ENCODE measurements around the gene LCE3A.

Gene LCE3A

DNA sequence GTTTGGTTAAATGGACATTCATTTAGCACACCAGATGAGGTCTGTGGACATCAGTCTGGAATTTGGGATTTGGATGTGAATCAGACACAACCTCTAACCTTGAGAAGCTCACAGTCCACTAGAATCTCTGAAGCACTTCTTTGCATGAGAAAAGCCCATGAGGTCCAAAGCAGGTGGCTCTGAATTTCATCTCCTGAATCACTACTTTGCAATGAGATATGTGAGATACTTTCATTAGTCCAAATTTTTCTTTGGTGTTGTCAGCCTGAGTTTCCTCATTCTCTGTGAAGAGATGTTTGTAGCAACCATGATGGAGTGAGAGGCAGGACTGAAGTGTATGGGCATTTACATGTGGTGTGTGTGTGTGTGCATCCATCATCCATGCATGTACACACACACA lies 23.8 kb upstream of the LCE3A start:
- TF ChIP-seq, protein P1, sequence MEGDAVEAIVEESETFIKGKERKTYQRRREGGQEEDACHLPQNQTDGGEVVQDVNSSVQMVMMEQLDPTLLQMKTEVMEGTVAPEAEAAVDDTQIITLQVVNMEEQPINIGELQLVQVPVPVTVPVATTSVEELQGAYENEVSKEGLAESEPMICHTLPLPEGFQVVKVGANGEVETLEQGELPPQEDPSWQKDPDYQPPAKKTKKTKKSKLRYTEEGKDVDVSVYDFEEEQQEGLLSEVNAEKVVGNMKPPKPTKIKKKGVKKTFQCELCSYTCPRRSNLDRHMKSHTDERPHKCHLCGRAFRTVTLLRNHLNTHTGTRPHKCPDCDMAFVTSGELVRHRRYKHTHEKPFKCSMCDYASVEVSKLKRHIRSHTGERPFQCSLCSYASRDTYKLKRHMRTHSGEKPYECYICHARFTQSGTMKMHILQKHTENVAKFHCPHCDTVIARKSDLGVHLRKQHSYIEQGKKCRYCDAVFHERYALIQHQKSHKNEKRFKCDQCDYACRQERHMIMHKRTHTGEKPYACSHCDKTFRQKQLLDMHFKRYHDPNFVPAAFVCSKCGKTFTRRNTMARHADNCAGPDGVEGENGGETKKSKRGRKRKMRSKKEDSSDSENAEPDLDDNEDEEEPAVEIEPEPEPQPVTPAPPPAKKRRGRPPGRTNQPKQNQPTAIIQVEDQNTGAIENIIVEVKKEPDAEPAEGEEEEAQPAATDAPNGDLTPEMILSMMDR (IDR thresholded peaks at IDR 0.05; ENCODE audit: low read depth, low read length) = no peak
- no peak overlapping the region for H3K4me3 ChIP-seq (ENCODE audit: low read depth, low read length)

DNA sequence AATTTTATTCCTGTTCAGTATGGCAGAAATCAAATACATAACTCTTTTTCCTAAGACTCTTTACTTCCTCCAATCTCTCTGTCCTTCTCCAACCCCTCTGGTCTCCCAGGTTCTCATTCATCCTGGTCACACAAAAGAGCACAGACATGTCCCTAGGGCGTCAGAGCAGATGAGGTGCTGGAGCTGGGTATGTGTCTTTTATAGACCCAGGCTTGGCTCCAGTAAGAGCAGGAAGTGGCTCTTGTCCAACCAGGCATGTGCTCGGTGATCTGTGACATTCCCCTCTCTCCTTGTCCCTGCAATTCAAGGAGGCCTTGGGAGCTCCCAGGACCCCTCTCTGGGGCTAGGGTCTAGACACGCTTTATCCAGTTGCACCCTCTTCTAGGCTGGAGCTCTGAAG lies 22.2 kb upstream of the LCE3A start:
- TF ChIP-seq, protein P1 (IDR thresholded peaks at IDR 0.05; ENCODE audit: low read depth, low read length) = no peak
- no peak overlapping the region for H3K4me3 ChIP-seq (ENCODE audit: low read depth, low read length)

DNA sequence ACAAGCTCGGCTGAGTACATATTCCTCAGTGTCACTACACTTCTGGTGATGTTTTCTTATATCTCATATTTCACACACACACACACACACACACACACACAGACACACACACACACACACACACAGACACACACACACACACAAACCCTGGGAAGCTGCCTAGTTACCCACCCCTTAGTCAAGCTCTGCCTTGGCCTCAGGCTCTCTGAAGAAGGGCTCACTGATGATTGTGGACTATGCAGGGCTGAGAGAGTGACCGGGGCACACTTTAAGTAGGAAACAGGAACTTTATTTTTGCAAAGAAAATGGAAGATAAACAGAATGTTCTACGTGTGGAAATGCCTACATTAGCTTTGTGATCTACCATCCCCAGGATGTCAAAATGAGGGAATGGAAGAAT lies 21.0 kb upstream of the LCE3A start:
- H3K4me3 ChIP-seq (ENCODE audit: low read depth, low read length) = no peak overlapping the region
- TF ChIP-seq, protein P1 (IDR thresholded peaks at IDR 0.05; ENCODE audit: low read depth, low read length) = no peak

DNA sequence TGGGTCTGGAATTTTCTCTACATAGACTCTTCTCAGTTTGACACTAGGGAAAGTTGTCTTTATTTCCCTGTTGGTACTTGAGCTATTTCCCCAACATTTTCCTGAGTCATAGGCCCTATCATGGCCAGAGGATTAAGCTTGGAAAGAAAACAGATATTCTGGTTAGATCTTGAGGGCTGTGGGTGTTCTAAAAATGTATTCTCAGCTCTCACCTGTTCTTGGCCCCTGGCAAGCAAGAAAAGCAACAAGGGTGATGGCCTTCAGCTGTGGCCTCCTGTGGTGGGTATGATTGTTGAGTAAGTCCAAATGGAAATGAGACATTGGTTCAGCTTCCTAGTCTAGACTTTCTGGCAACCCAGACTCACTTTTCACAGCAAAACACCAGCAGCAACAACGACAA lies 17.4 kb upstream of the LCE3A start:
- H3K4me3 ChIP-seq (ENCODE audit: low read depth, low read length) = no peak overlapping the region
- TF ChIP-seq, protein P1 (IDR thresholded peaks at IDR 0.05; ENCODE audit: low read depth, low read length) = no peak

DNA sequence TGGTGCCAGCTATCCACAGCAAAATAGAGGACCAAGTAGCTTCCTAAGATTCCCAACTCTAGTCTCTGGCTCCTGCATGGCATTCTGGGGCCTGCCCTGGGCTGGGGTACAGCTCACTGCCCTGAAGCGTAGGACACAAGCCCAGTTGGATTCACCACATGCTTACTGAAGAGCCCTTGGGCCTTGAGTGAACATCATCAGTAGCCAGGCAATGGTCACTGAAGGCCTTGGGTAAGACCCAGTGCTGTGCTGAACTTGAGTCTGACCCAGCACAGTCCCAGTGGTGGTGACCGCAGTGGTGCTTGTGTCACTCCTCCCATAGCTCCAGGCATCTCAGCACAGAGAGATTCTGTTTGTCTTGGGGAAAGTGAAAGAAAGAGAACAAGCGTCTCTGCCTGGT lies 7.7 kb upstream of the LCE3A start:
- TF ChIP-seq, protein P1 (IDR thresholded peaks at IDR 0.05; ENCODE audit: low read depth, low read length) = no peak
- H3K4me3 ChIP-seq (ENCODE audit: low read depth, low read length) = no peak overlapping the region

DNA sequence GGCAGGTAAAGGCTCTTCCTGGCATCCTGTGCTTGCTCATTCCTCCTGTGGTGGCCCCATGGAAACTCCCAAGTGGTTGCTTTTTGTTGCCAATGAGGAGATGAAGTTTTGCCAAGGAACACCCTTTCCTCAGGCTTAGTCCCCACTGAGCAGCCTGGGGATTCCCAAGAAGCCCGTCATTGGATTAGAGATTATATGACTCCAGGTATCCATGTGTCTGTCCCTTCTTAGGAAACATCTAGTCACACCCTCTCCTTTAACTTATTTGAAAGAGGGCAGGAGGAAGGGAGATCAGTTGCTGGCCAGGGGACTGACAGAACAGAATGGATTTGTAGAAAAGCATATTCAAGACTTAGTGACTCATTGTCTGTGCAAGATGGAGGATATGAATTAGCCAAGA lies 3.8 kb upstream of the LCE3A start:
- H3K4me3 ChIP-seq (ENCODE audit: low read depth, low read length) = no peak overlapping the region
- TF ChIP-seq, protein P1 (IDR thresholded peaks at IDR 0.05; ENCODE audit: low read depth, low read length) = no peak

DNA sequence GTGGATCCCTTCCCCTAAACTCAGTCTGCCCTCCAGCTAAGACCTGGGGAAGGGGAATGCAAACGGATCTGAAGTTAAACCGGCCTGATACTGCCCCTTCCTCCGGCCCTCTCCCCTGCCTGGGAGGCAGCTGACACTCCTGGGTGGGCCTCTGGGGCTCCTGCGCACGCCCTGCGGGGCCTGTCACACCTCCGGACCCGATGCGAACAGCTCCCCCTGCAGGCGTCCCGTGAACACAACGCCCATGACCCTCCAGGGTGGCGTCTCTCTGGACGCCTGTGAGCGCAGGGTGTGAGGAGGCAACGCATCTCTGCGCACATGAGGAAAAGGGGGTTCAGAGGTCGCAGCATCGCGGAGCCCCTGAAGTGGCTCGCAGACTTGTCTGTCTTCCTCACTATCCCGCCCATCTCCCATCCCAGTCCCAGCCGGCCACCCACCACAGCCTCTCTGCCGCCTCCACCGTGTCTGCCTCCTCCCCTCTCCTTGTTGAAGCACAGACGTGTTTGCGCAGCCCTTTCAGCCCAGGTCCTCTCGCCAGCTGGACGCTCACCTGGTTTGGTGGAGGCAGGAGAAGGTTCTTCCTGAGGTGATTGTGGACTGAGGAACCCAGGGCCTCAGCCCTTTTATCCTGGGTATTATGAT lies 421 bp upstream of the LCE3A start:
- TF ChIP-seq, protein P1 (IDR thresholded peaks at IDR 0.05; ENCODE audit: low read depth, low read length) = no peak
- no peak overlapping the region for H3K4me3 ChIP-seq (ENCODE audit: low read depth, low read length)
